ENCODE results near the gene CUZD1. TPM values are rescaled to one million over a fixed set of nuclear protein-coding genes. Genes with fewer than 3 reads are reported as not detected.

CUZD1 gene
- total and polyA plus RNA-seq, 9 of the 15 experiments (the other 6 are each of a cell fraction or from before 2014, with no cell fraction given) = 0.51 to 1.7 (median 1.1) TPM

DNA sequence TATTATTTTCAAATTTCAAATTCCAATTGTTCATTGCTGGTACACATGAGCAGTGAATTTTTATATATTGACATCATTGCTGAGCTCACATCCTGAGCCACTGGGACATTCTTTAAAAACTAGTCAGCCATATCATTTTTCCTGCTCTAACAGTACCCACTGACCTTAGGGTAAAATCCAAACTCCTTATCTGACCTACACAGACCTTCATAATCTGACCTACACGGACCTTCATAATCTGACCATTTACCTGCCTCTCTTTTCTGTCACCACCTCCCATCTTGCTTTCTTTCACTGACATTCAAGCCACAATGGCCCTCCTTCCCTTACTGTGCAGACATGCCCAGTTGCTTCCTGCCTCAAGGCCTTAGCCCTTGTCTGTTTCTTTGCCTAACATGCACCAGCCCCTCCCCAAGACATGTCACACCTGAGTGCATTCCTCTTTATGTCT lies 16.1 kb upstream of the CUZD1 start (continued):
- peak; percentile 26; the same call in 1 of the 2 replicates for TF ChIP-seq FOXM1 (IDR thresholded peaks at IDR 0.05; ENCODE audit: low read depth)
- no peak for TF ChIP-seq FOXM1 (CRISPR knock-in tag; IDR thresholded peaks at IDR 0.05; ENCODE audit: low read depth)
- TF ChIP-seq NFE2 (IDR thresholded peaks at IDR 0.05; ENCODE audit: low read depth) = no peak
- no peak for TF ChIP-seq ZNF507 (tag; conservative IDR thresholded peaks at IDR 0.05)
- no peak for TF ChIP-seq ZNF311 (CRISPR knock-in tag; IDR thresholded peaks at IDR 0.05)
- TF ChIP-seq ZNF165 (CRISPR knock-in tag; IDR thresholded peaks at IDR 0.05; ENCODE audit: borderline replicate concordance) = no peak
- TF ChIP-seq ARID1B (IDR thresholded peaks at IDR 0.05) = peak; percentile 88
- peak; percentile 65 for TF ChIP-seq EP300 (IDR thresholded peaks at IDR 0.05; ENCODE audit: low read length)
- TF ChIP-seq, protein P1, sequence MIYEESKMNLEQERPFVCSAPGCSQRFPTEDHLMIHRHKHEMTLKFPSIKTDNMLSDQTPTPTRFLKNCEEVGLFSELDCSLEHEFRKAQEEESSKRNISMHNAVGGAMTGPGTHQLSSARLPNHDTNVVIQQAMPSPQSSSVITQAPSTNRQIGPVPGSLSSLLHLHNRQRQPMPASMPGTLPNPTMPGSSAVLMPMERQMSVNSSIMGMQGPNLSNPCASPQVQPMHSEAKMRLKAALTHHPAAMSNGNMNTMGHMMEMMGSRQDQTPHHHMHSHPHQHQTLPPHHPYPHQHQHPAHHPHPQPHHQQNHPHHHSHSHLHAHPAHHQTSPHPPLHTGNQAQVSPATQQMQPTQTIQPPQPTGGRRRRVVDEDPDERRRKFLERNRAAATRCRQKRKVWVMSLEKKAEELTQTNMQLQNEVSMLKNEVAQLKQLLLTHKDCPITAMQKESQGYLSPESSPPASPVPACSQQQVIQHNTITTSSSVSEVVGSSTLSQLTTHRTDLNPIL (CRISPR knock-in tag; IDR thresholded peaks at IDR 0.05) = no peak
- no peak for TF ChIP-seq ARNT (IDR thresholded peaks at IDR 0.05)
- TF ChIP-seq, protein P2, sequence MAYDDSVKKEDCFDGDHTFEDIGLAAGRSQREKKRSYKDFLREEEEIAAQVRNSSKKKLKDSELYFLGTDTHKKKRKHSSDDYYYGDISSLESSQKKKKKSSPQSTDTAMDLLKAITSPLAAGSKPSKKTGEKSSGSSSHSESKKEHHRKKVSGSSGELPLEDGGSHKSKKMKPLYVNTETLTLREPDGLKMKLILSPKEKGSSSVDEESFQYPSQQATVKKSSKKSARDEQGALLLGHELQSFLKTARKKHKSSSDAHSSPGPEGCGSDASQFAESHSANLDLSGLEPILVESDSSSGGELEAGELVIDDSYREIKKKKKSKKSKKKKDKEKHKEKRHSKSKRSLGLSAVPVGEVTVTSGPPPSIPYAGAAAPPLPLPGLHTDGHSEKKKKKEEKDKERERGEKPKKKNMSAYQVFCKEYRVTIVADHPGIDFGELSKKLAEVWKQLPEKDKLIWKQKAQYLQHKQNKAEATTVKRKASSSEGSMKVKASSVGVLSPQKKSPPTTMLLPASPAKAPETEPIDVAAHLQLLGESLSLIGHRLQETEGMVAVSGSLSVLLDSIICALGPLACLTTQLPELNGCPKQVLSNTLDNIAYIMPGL (CRISPR knock-in tag; IDR thresholded peaks at IDR 0.05) = no peak
- no peak for TF ChIP-seq NR2F6 (CRISPR knock-in tag; IDR thresholded peaks at IDR 0.05)
- TF ChIP-seq ZNF57 (CRISPR knock-in tag; IDR thresholded peaks at IDR 0.05) = no peak
- no peak for TF ChIP-seq POLR2B (IDR thresholded peaks at IDR 0.05; ENCODE audit: low read depth, partially characterized antibody)
- no peak for TF ChIP-seq ERF (CRISPR knock-in tag; IDR thresholded peaks at IDR 0.05)
- TF ChIP-seq ZKSCAN1 (IDR thresholded peaks at IDR 0.05; ENCODE audit: low read depth, low read length) = no peak
- TF ChIP-seq, protein P3, sequence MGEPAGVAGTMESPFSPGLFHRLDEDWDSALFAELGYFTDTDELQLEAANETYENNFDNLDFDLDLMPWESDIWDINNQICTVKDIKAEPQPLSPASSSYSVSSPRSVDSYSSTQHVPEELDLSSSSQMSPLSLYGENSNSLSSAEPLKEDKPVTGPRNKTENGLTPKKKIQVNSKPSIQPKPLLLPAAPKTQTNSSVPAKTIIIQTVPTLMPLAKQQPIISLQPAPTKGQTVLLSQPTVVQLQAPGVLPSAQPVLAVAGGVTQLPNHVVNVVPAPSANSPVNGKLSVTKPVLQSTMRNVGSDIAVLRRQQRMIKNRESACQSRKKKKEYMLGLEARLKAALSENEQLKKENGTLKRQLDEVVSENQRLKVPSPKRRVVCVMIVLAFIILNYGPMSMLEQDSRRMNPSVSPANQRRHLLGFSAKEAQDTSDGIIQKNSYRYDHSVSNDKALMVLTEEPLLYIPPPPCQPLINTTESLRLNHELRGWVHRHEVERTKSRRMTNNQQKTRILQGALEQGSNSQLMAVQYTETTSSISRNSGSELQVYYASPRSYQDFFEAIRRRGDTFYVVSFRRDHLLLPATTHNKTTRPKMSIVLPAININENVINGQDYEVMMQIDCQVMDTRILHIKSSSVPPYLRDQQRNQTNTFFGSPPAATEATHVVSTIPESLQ (CRISPR knock-in tag; IDR thresholded peaks at IDR 0.05) = no peak
- TF ChIP-seq, protein P4, sequence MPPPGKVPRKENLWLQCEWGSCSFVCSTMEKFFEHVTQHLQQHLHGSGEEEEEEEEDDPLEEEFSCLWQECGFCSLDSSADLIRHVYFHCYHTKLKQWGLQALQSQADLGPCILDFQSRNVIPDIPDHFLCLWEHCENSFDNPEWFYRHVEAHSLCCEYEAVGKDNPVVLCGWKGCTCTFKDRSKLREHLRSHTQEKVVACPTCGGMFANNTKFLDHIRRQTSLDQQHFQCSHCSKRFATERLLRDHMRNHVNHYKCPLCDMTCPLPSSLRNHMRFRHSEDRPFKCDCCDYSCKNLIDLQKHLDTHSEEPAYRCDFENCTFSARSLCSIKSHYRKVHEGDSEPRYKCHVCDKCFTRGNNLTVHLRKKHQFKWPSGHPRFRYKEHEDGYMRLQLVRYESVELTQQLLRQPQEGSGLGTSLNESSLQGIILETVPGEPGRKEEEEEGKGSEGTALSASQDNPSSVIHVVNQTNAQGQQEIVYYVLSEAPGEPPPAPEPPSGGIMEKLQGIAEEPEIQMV (tag; conservative IDR thresholded peaks at IDR 0.05; ENCODE audit: low read depth) = no peak
- no peak for TF ChIP-seq KHSRP (IDR thresholded peaks at IDR 0.05)
- no peak for TF ChIP-seq RBM22 (IDR thresholded peaks at IDR 0.05; ENCODE audit: low read depth, low read length, poor library complexity, severe bottlenecking)
- TF ChIP-seq NELFE (IDR thresholded peaks at IDR 0.05; ENCODE audit: insufficient read depth, insufficient read length) = no peak
- TF ChIP-seq ATF1 (CRISPR knock-in tag; IDR thresholded peaks at IDR 0.05) = no peak
- TF ChIP-seq ATF1 (tag; IDR thresholded peaks at IDR 0.05) = no peak
- TF ChIP-seq ZNF146 (CRISPR knock-in tag; IDR thresholded peaks at IDR 0.05; ENCODE audit: unreplicated experiment) = no peak
- TF ChIP-seq ZC3H11A (IDR thresholded peaks at IDR 0.05; ENCODE audit: low read depth, low read length) = no peak
- no peak for TF ChIP-seq ZNF436 (CRISPR knock-in tag; IDR thresholded peaks at IDR 0.05)
